SK-N-SH treated with all-trans-retinoic acid at 6 μM for 48 hours (cell line): ENCODE data around the gene CD163.

ENCODE experiments used
- ATAC-seq: fragments of 200-7000 bp; cut with Tn5 transposase; 3 replicates; pipeline ENCODE4 v1.9.1; 2020; ENCODE audit warnings: mild to moderate bottlenecking, moderate library complexity
- ARNTL ChIP-seq: fragments of 450-650 bp; formaldehyde crosslinking; IDR thresholded peaks from 2 replicates; pipeline ENCODE4 v1.5.0; 2020; ENCODE audit warnings: low read depth, mild to moderate bottlenecking, moderate library complexity, borderline replicate concordance
- CSDC2 ChIP-seq: fragments of 250-450 bp; sonication (Bioruptor Pico); IDR thresholded peaks from 2 replicates; pipeline ENCODE4 v1.5.0; 2020; ENCODE audit warnings: mild to moderate bottlenecking, moderate library complexity
- ESRRG ChIP-seq: fragments of 250-450 bp; sonication (Bioruptor Pico); IDR thresholded peaks from 2 replicates; pipeline ENCODE4 v1.6.1; 2021; ENCODE audit warnings: mild to moderate bottlenecking
- GLIS3 ChIP-seq: fragments of 250-450 bp; sonication (Bioruptor Pico); IDR thresholded peaks from 2 replicates; pipeline ENCODE4 v1.5.0; 2020; ENCODE audit warnings: mild to moderate bottlenecking, moderate library complexity
- ISL1 ChIP-seq: fragments of 250-450 bp; sonication (Bioruptor Pico); IDR thresholded peaks from 2 replicates; pipeline ENCODE4 v2.1.2; 2022; ENCODE audit warnings: mild to moderate bottlenecking, moderate library complexity
- OSR1 ChIP-seq: fragments of 250-450 bp; sonication (Bioruptor Pico); IDR thresholded peaks from 2 replicates; pipeline ENCODE4 v1.8.0; 2022; ENCODE audit warnings: moderate library complexity, mild to moderate bottlenecking, inconsistent platforms
- PPARA ChIP-seq: fragments of 250-450 bp; sonication (Bioruptor Pico); IDR thresholded peaks from 2 replicates; pipeline ENCODE4 v1.5.0; 2020; ENCODE audit warnings: mild to moderate bottlenecking, borderline replicate concordance
- RARB ChIP-seq: fragments of 250-450 bp; sonication (Bioruptor Pico); IDR thresholded peaks from 2 replicates; pipeline ENCODE4 v1.8.0; 2021; ENCODE audit warnings: mild to moderate bottlenecking, moderate library complexity
- SNAI2 ChIP-seq: fragments of 250-450 bp; sonication (Bioruptor Pico); IDR thresholded peaks from 2 replicates; pipeline ENCODE4 v1.5.0; 2020; ENCODE audit warnings: mild to moderate bottlenecking, moderate library complexity
- TCF4 ChIP-seq: fragments of 250-450 bp; sonication (Bioruptor Pico); IDR thresholded peaks from 2 replicates; pipeline ENCODE4 v1.8.0; 2021; ENCODE audit warnings: mild to moderate bottlenecking, moderate library complexity, borderline replicate concordance
- ZFP3 ChIP-seq: fragments of 250-450 bp; sonication (Bioruptor Pico); IDR thresholded peaks from 2 replicates; pipeline ENCODE4 v1.5.0; 2020; ENCODE audit warnings: mild to moderate bottlenecking, moderate library complexity
- ZFP30 ChIP-seq: fragments of 450-650 bp; formaldehyde crosslinking; IDR thresholded peaks from 2 replicates; pipeline ENCODE4 v1.5.0; 2022; ENCODE audit warnings: mild to moderate bottlenecking, moderate library complexity
- ZNF565 ChIP-seq: fragments of 450-650 bp; formaldehyde crosslinking; conservative IDR thresholded peaks from 2 replicates; pipeline ENCODE4 v1.5.0; 2020; ENCODE audit warnings: low read depth, mild to moderate bottlenecking, moderate library complexity
- ZNF8 ChIP-seq: fragments of 450-650 bp; formaldehyde crosslinking; IDR thresholded peaks from 2 replicates; pipeline ENCODE4 v1.5.0; 2020; ENCODE audit warnings: mild to moderate bottlenecking, moderate library complexity
- TF ChIP-seq, protein P1 (sequence below): fragments of 250-450 bp; sonication (Bioruptor Pico); IDR thresholded peaks from 2 replicates; pipeline ENCODE4 v1.8.0; 2021; ENCODE audit warnings: low read depth, mild to moderate bottlenecking, moderate library complexity, borderline replicate concordance
- TF ChIP-seq, protein P2 (sequence below): fragments of 250-450 bp; sonication (Bioruptor Pico); IDR thresholded peaks from 2 replicates; pipeline ENCODE4 v1.5.1; 2020; ENCODE audit warnings: low read depth, mild to moderate bottlenecking, moderate library complexity
- TF ChIP-seq, protein P3 (sequence below): fragments of 250-450 bp; sonication (Bioruptor Pico); IDR thresholded peaks from 2 replicates; pipeline ENCODE4 v1.8.0; 2020; ENCODE audit warnings: mild to moderate bottlenecking, moderate library complexity, borderline replicate concordance
- TF ChIP-seq, protein P4 (sequence below): fragments of 250-450 bp; sonication (Bioruptor Pico); IDR thresholded peaks from 2 replicates; pipeline ENCODE4 v1.5.1; 2021; ENCODE audit warnings: mild to moderate bottlenecking, moderate library complexity
- TF ChIP-seq, protein P5 (sequence below): fragments of 250-450 bp; sonication (Bioruptor Pico); IDR thresholded peaks from 2 replicates; pipeline ENCODE4 v1.5.0; 2020; ENCODE audit warnings: mild to moderate bottlenecking, moderate library complexity

The CD163 gene

DNA sequence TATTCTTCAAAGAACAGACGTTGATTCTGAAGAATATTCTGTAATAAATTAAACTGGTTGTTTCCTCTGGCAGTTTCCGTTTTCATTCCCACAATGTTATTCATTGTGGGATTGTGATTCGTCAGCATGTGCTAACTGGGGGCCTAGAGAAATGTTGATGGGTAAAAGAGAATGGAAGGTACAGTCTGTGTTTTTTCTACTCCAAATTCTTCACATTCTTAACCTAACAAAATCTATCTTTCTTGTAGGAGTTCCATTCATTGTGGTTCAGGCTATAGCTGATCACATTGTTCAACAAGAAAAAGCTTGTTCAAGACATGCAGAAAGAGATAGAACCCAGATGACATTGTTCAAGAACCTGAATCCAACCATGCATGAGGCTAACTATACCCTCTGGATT, 5.9 kb downstream of the CD163 start:
- no peak for ATAC-seq
- no peak for TF ChIP-seq ESRRG (CRISPR knock-in tag)
- no peak for TF ChIP-seq ZNF565

DNA sequence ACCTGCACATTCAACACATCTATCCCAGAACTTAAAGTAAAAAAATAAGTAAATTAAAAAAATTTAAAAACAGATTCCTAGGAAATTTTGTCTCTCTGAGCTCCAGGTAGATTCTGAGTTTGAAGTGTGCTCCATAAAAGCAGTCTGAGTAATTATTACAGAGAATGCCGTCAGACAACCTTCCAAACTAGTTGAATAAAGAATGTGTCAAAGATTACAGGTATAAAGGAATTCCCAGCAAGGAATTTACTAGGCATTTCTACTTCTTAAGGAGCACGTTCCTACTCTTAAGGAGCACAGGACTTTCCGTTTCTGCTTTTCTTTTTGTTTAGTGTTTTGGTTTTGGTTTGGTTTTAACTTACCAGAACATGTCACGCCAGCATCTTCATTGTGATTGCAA, 7.1 kb downstream of the CD163 start:
- TF ChIP-seq ZFP30 (no peak), ARNTL (CRISPR knock-in tag) (no peak), TCF4 (CRISPR knock-in tag) (no peak), ZNF8 (CRISPR knock-in tag) (no peak), SNAI2 (CRISPR knock-in tag) (no peak), ZNF565 (no peak), RARB (CRISPR knock-in tag) (no peak), ZFP3 (CRISPR knock-in tag) (no peak)
- TF ChIP-seq, all 23 proteins: peak for 0
- ATAC-seq, result no peak

DNA sequence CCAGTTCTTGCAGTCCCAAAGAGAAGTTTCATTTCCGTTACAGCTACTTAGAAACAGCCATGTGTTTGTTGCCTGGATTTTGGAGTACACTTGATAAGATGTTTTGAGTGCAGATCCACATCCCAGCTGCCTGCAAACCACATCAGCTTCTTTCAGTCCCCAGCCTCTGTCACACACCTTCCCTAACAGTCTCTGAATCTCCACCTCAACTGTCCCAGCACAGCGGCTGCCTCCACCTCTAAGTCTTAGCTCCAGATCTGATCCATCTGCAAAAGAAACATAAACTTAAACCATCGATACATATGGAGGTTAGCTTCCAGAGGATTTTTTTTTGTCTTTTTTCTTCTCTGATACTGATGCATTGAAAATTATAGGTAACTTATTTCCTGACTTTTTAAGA, 8.4 kb downstream of the CD163 start:
- no peak for TF ChIP-seq PPARA (CRISPR knock-in tag)
- no peak for TF ChIP-seq TCF4 (CRISPR knock-in tag)
- TF ChIP-seq ZNF565, result no peak
- TF ChIP-seq SNAI2 (CRISPR knock-in tag), result no peak
- TF ChIP-seq GLIS3, result no peak
- TF ChIP-seq, protein P1, sequence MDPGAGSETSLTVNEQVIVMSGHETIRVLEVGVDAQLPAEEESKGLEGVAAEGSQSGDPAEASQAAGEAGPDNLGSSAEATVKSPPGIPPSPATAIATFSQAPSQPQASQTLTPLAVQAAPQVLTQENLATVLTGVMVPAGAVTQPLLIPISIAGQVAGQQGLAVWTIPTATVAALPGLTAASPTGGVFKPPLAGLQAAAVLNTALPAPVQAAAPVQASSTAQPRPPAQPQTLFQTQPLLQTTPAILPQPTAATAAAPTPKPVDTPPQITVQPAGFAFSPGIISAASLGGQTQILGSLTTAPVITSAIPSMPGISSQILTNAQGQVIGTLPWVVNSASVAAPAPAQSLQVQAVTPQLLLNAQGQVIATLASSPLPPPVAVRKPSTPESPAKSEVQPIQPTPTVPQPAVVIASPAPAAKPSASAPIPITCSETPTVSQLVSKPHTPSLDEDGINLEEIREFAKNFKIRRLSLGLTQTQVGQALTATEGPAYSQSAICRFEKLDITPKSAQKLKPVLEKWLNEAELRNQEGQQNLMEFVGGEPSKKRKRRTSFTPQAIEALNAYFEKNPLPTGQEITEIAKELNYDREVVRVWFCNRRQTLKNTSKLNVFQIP (CRISPR knock-in tag), result no peak
- TF ChIP-seq ZNF8 (CRISPR knock-in tag), result no peak
- no peak for TF ChIP-seq OSR1 (CRISPR knock-in tag)
- TF ChIP-seq, protein P2, sequence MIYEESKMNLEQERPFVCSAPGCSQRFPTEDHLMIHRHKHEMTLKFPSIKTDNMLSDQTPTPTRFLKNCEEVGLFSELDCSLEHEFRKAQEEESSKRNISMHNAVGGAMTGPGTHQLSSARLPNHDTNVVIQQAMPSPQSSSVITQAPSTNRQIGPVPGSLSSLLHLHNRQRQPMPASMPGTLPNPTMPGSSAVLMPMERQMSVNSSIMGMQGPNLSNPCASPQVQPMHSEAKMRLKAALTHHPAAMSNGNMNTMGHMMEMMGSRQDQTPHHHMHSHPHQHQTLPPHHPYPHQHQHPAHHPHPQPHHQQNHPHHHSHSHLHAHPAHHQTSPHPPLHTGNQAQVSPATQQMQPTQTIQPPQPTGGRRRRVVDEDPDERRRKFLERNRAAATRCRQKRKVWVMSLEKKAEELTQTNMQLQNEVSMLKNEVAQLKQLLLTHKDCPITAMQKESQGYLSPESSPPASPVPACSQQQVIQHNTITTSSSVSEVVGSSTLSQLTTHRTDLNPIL (CRISPR knock-in tag), result no peak
- TF ChIP-seq ZFP30, result no peak
- no peak for TF ChIP-seq ISL1
- TF ChIP-seq ZFP3 (CRISPR knock-in tag), result no peak
- TF ChIP-seq, protein P3, sequence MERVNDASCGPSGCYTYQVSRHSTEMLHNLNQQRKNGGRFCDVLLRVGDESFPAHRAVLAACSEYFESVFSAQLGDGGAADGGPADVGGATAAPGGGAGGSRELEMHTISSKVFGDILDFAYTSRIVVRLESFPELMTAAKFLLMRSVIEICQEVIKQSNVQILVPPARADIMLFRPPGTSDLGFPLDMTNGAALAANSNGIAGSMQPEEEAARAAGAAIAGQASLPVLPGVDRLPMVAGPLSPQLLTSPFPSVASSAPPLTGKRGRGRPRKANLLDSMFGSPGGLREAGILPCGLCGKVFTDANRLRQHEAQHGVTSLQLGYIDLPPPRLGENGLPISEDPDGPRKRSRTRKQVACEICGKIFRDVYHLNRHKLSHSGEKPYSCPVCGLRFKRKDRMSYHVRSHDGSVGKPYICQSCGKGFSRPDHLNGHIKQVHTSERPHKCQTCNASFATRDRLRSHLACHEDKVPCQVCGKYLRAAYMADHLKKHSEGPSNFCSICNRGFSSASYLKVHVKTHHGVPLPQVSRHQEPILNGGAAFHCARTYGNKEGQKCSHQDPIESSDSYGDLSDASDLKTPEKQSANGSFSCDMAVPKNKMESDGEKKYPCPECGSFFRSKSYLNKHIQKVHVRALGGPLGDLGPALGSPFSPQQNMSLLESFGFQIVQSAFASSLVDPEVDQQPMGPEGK (CRISPR knock-in tag), result no peak
- no peak for ATAC-seq

DNA sequence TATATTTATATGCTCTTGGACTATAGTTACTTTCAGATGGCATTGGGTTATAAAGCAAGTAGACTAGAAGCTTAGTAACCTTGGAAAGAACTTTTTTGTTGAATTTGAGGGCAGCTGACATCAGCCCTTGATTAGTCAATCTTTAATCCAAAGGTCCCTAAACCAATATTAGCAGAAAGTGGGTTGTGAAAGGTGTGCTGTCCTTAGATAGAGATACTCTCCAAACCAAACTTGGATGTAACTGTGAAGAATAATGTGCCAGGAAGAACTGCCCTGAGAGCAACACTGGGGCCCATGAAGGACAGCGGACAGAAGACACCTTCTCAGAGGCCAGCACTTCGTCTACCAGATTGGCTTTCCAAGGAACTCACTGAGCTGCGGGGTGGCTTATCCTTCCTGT, 10.6 kb downstream of the CD163 start:
- no peak for ATAC-seq
- TF ChIP-seq ZNF8 (CRISPR knock-in tag), result no peak

DNA sequence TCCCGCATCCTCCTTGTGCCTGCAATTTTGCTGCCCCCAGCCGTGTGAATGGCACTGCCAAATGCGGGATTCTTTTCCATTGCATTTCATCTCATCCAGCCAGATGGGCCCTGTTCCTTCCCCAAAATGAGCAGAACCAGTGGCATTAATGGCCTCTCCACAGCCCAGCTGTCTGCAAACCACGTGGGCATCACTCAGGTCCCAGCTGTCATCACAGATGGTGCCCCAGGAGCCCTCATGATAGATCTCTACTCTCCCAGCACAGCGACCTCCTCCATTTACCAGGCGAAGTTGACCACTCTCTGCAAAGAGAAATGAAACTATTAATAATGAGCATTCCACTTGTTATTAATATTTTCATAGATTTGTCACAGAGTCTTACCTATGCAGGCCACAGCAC, 17.1 kb downstream of the CD163 start:
- TF ChIP-seq OSR1 (CRISPR knock-in tag) (no peak), SNAI2 (CRISPR knock-in tag) (no peak), ZNF565 (no peak), CSDC2 (CRISPR knock-in tag) (no peak), ISL1 (no peak), RARB (CRISPR knock-in tag) (no peak), ARNTL (CRISPR knock-in tag) (no peak), ZFP30 (no peak)
- TF ChIP-seq, protein P4, sequence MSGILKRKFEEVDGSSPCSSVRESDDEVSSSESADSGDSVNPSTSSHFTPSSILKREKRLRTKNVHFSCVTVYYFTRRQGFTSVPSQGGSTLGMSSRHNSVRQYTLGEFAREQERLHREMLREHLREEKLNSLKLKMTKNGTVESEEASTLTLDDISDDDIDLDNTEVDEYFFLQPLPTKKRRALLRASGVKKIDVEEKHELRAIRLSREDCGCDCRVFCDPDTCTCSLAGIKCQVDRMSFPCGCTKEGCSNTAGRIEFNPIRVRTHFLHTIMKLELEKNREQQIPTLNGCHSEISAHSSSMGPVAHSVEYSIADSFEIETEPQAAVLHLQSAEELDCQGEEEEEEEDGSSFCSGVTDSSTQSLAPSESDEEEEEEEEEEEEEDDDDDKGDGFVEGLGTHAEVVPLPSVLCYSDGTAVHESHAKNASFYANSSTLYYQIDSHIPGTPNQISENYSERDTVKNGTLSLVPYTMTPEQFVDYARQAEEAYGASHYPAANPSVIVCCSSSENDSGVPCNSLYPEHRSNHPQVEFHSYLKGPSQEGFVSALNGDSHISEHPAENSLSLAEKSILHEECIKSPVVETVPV, result no peak
- TF ChIP-seq, protein P5, sequence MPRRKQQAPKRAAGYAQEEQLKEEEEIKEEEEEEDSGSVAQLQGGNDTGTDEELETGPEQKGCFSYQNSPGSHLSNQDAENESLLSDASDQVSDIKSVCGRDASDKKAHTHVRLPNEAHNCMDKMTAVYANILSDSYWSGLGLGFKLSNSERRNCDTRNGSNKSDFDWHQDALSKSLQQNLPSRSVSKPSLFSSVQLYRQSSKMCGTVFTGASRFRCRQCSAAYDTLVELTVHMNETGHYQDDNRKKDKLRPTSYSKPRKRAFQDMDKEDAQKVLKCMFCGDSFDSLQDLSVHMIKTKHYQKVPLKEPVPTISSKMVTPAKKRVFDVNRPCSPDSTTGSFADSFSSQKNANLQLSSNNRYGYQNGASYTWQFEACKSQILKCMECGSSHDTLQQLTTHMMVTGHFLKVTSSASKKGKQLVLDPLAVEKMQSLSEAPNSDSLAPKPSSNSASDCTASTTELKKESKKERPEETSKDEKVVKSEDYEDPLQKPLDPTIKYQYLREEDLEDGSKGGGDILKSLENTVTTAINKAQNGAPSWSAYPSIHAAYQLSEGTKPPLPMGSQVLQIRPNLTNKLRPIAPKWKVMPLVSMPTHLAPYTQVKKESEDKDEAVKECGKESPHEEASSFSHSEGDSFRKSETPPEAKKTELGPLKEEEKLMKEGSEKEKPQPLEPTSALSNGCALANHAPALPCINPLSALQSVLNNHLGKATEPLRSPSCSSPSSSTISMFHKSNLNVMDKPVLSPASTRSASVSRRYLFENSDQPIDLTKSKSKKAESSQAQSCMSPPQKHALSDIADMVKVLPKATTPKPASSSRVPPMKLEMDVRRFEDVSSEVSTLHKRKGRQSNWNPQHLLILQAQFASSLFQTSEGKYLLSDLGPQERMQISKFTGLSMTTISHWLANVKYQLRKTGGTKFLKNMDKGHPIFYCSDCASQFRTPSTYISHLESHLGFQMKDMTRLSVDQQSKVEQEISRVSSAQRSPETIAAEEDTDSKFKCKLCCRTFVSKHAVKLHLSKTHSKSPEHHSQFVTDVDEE (CRISPR knock-in tag), result no peak
- TF ChIP-seq, all 23 proteins: peak for 0
- ATAC-seq, result no peak
